ENCODE data around the gene TTC7B. TPM values are rescaled to one million over a fixed set of nuclear protein-coding genes. Genes with fewer than 3 reads are reported as not detected.

Gene TTC7B
- total RNA-seq, 2 experiments from 2014 or later: 5.9 to 6.6 TPM

DNA sequence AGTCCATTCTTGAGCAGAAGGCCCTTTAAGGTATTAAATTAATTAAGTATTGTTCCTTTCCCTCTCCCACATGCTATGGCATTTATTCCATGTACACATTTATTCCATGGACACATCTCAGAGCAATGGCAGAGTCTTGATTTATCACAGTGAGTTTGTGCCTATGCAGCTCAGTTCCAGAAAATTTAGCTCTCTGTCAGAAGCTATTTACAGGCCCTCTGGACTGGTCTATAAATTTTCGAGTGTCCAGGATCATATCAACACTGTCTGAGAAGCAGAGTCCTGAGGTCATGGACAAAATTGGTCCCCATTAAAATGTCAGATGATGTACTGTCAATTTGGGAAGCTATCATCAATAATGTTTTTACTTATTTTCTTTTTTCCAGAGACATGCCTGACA is 65.5 kb downstream of the TTC7B start:
- Mint-ChIP-seq H3K4me1 (no peaks in the 10 kb centered on the region), H3K36me3 (peaks cover 5% of the 10 kb centered on the region), H3K9me3 (peaks cover 6% of the 10 kb centered on the region), H3K4me3 (no peak overlapping the region), H3K27me3 (peaks cover 14% of the 10 kb centered on the region), H3K27ac (no peak overlapping the region)
- ATAC-seq (ENCODE audit: low read depth) (no peak), DNase-seq (no peak)
- POLR2A ChIA-PET: no interaction called here

DNA sequence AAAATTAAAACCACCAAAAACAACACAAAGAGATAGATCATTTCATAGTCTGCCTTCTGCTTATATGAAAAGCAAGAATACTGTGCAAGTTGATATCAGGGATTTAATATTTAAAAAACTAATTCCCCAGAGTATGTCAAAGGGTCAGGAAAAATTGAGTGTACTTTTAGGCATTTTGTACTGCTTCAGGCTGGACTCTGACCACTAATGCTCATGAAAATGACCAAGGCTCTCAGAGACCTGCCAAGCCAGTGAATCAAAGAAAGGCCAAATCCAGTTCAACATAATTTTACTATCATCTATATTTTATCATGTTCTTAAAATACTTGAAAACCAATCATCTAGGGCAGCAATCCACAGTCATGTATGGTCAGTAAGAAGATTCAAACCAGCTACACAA is 66.0 kb downstream of the TTC7B start:
- Mint-ChIP-seq H3K4me3 (no peak overlapping the region), H3K4me1 (no peaks in the 10 kb centered on the region), H3K9me3 (peaks cover 6% of the 10 kb centered on the region), H3K36me3 (peaks cover 5% of the 10 kb centered on the region), H3K27me3 (peaks cover 11% of the 10 kb centered on the region), H3K27ac (no peak overlapping the region)
- POLR2A ChIA-PET: no interaction called here
- ATAC-seq (ENCODE audit: low read depth) (no peak), DNase-seq (no peak)

DNA sequence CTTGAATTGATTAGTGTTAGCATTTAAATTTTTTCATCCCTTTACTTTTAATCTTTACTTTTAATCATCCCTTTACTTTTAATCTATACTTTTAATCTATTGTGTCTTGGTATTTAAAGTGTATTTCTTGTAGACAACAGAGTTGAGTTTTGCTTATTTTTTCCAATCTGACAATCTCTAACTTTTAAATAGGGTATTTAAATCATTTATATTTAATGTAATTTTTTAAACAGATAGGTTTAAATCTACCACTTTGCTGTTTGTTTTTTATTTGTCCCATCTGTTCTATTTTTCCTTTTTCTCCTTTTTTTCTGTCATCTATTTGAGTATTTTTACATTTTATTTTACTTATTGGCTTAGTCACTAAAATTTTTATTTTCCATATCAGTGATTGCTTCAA is 68.3 kb downstream of the TTC7B start:
- Mint-ChIP-seq H3K9me3 (peaks cover 6% of the 10 kb centered on the region), H3K4me1 (no peaks in the 10 kb centered on the region), H3K36me3 (peaks cover 5% of the 10 kb centered on the region), H3K27me3 (peaks cover 7% of the 10 kb centered on the region), H3K27ac (no peak overlapping the region), H3K4me3 (no peak overlapping the region)
- POLR2A ChIA-PET: no interaction called here
- no peak for ATAC-seq (ENCODE audit: low read depth)
- no peak for DNase-seq

DNA sequence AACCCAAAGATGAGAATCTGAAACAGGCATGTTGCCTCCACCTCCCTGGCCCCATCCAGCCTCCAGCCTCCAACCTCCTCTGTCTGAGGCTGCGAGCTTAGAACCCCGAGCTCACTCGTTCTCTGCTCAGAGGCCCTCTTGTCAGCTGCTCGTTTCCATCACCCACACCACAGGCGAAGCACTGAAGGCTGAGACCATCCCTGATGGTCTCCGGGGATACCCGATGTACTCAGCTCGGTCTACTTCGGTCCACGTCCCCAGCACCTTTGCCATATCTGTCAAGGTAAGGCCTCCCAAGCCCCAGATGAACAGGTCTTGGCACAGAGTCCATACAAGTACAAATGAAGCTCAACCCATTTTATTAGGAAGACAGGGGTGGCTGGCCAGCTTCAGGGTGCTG is 72.4 kb downstream of the TTC7B start:
- Mint-ChIP-seq H3K36me3 (no peaks in the 10 kb centered on the region), H3K27me3 (peaks cover 7% of the 10 kb centered on the region), H3K9me3 (no peaks in the 10 kb centered on the region), H3K4me3 (no peak overlapping the region), H3K27ac (no peak overlapping the region), H3K4me1 (no peaks in the 10 kb centered on the region)
- POLR2A ChIA-PET: no interaction called here
- DNase-seq (no peak), ATAC-seq (ENCODE audit: low read depth) (no peak)

DNA sequence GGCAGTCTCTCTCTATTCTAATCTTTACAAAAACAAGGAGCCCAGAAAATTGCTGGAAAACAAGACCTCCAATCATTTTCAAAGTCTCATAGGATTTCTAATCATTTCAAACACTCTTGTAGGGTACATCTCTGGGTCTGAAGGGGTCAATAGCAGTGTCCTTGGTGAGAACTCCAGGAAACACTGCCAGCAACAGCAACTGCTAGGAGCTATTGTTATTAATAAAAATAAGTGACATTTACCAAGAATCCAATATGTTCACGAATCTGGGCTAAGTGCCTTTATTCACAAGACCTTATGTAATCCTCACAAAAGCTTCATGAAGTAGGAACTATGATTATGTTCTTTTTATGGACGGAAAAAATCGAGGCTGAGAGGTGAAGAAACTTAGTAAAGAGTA is 72.8 kb downstream of the TTC7B start:
- Mint-ChIP-seq H3K4me3 (no peak overlapping the region), H3K9me3 (no peaks in the 10 kb centered on the region), H3K36me3 (no peaks in the 10 kb centered on the region), H3K4me1 (no peaks in the 10 kb centered on the region), H3K27ac (no peak overlapping the region), H3K27me3 (peaks cover 7% of the 10 kb centered on the region)
- no peak for ATAC-seq (ENCODE audit: low read depth)
- DNase-seq: no peak
- POLR2A ChIA-PET: no interaction called here

DNA sequence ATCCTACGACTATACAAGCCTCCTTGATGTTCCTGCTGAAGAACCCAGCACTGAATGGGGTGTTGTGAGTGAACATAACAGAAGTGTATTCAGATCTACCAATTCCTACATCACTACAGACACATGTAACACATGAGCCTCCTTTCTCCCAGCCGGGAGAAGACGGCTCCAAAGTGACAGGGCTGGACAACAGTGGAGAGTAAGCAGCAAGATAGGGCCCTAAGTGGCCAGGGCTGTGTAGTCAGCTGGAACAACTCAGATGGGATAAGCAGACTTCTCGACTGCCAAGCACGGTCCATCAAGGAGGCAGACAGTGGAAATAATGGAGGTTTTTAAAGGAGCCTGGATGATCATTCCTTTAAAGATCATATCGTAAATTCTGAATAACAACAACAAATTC is 73.5 kb downstream of the TTC7B start:
- H3K27ac Mint-ChIP-seq: no peak overlapping the region
- peaks cover 6% of the 10 kb centered on the region for H3K27me3 Mint-ChIP-seq

DNA sequence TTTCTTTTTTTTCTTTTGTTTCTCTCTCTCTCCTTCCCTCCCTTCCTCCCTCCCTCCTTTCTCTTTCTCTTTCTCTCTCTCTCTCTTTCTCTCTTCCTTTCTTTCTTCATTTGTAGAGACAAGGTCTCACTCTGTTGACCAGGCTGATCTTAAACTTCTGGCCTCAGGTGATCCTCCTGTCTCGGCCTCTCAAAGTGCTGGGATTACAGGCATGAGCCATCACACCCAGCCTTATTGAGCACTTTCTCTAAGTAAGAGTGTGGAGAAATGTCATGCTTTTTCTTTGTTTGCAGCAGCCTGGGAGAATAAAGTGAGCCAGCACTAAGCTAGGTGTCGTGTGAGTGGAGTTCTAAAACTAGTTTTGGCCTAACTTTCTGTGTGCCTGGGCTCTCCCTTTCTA is 74.0 kb downstream of the TTC7B start:
- H3K27me3 Mint-ChIP-seq: peaks cover 4% of the 10 kb centered on the region
- no peaks in the 10 kb centered on the region for H3K4me1 Mint-ChIP-seq
- no peaks in the 10 kb centered on the region for H3K9me3 Mint-ChIP-seq
- H3K4me3 Mint-ChIP-seq: no peak overlapping the region
- H3K36me3 Mint-ChIP-seq: no peaks in the 10 kb centered on the region
- DNase-seq: no peak
- POLR2A ChIA-PET: no interaction called here
- no peak for ATAC-seq (ENCODE audit: low read depth)
- H3K27ac Mint-ChIP-seq: no peak overlapping the region

More for the DNA sequence above, 73.5 kb downstream of the TTC7B start:
- Mint-ChIP-seq H3K9me3 (no peaks in the 10 kb centered on the region), H3K4me1 (no peaks in the 10 kb centered on the region), H3K4me3 (no peak overlapping the region), H3K36me3 (no peaks in the 10 kb centered on the region)
- ATAC-seq (ENCODE audit: low read depth): no peak
- DNase-seq: no peak
- POLR2A ChIA-PET: no interaction called here

DNA sequence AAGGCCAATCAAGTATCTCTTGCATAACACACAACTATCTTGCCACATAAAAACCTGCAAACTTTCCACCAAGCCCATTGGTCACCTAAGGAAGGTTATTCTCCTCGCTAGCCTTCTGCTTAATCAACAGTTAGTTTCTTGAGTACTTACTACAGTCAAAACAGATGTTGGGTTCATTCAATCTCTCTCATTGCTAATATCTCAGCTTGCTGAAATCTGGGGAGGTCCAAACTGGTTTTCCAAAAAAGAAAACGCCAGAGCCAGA is 74.6 kb downstream of the TTC7B start:
- Mint-ChIP-seq H3K9me3 (no peaks in the 10 kb centered on the region), H3K4me3 (no peak overlapping the region), H3K27ac (no peak overlapping the region), H3K27me3 (peaks cover 4% of the 10 kb centered on the region), H3K4me1 (no peaks in the 10 kb centered on the region), H3K36me3 (no peaks in the 10 kb centered on the region)
- no peak for ATAC-seq (ENCODE audit: low read depth)
- no peak for DNase-seq
- POLR2A ChIA-PET: no interaction called here

DNA sequence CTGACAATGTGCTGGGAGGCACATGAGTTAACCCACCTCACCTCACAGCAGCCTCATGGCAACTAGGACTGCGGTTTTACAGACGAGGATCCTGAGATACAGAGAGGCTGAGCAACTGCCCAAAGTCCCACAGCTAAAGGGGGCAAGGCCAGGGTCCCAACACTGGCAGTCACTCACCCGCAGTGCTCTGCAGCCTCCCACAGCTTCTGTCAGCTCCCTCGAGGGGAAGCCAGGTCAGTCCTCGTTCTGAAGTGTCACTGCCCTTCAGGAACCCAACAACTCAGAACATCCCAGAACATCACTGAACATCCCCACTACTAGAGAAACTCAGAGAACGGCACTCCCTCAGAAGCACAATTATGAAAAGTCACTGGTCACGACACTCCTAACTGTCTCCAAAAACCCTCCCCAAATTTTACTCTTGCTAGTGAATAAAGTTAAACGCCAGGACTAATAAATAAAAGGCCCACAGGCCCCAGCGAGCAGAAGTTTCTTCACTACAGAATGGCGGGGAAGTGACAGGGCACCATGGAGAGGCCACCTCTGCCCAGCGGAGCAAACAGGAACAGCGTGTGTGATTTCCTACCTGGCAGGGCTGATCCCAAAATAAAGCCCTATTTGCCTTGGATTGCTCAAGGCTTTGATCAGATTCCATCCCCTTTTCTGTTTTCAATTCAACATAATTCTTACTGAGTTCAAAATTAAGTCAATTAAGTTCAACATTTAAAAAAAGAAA is 75.1 kb downstream of the TTC7B start:
- Mint-ChIP-seq H3K36me3 (no peaks in the 10 kb centered on the region), H3K9me3 (no peaks in the 10 kb centered on the region), H3K27ac (no peak overlapping the region), H3K4me3 (no peak overlapping the region), H3K4me1 (no peaks in the 10 kb centered on the region), H3K27me3 (peaks cover 4% of the 10 kb centered on the region)
- no peak for DNase-seq
- POLR2A ChIA-PET: no interaction called here
- ATAC-seq (ENCODE audit: low read depth): no peak

DNA sequence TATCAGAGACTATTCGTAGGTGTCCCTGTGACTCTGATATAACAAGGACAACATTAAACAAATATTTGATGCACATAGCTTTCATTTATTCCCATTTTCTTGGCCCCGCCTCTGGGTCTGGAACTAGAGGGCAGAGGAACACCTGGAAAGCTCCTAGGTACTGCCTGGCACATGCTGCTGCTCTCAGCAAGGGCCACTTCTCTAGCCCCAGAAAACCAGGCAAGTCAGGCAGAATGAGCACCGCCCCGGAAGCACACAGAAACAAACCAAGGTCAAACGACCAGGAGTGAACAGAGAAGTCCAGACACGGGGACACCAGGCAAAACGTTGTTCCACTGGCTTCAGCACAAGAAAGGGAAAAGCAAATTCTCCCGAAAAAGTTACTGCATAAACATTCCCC is 76.1 kb downstream of the TTC7B start:
- Mint-ChIP-seq H3K36me3 (no peaks in the 10 kb centered on the region), H3K4me3 (no peak overlapping the region), H3K4me1 (no peaks in the 10 kb centered on the region), H3K27me3 (no peaks in the 10 kb centered on the region), H3K9me3 (no peaks in the 10 kb centered on the region), H3K27ac (no peak overlapping the region)
- POLR2A ChIA-PET: no interaction called here
- ATAC-seq (ENCODE audit: low read depth) (no peak), DNase-seq (no peak)

DNA sequence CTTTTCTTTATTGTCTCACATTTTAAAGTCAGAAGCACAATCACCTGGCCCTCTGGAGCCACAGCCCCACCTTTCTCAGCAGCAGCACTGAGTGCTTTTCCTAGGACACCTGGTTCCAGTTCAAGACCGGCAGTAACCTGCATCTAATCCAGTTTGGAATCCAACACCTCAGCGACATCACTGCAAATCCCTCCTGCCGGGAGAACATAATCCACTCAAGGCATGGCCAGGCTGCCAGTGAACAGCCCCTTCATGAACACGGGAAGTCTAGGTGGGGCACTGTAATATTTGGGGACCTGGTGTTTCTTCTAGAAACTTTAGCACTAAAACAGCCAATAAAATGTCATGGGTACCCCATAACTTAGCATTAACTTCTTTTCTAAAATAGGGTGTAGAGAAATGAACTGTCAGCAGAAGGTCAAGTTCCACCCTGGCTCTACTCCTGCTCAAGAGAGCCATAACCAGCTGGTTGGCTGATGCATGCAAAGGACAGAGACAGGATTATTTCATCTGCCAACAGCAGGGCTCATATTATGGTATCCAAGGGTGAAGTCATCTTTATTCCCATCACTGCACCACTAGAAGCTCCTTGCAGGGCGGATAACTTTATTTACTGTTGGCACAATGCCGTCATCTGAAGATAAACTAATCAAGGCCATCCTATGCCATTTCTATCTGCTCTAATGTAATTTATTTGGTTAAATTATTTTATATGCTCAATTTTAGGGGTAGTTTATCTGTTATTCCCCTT is 76.7 kb downstream of the TTC7B start:
- no peak overlapping the region for H3K27ac Mint-ChIP-seq
- no peaks in the 10 kb centered on the region for H3K36me3 Mint-ChIP-seq
- ATAC-seq (ENCODE audit: low read depth) (no peak), DNase-seq (no peak)
- no peaks in the 10 kb centered on the region for H3K4me1 Mint-ChIP-seq
- H3K9me3 Mint-ChIP-seq: no peaks in the 10 kb centered on the region
- H3K27me3 Mint-ChIP-seq: no peaks in the 10 kb centered on the region
- H3K4me3 Mint-ChIP-seq: no peak overlapping the region
- POLR2A ChIA-PET: no interaction called here

DNA sequence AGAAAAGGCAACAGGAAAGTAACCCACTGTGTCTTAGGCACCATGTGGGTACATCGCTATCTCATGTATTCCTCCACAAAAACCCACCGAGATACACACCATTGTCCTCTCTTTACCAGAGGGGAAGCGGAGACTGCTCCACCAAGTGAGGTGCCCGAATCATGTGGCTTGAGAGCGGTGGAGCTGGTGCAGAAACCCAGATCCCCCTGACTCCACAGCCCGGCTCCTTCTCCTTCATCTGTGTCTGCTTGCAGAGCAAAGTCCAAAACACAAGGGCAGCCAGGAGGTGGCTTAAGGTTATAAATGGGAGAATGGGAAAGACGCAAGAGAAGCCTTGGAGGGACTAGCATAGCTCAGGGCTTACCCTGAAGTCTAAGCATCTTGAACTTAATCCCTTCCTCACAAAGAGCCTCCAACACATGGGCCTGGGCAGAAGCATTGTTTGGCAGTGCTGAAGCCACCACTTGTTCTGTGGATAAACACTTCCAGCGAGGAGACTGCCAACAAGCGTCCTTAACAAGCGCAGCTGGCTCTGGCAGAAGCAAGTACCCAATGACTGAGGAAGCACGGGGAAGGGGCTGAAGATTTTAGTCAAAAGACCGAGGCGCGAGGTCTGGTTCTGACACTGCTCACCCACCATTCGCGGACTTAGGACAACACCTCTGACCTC is 83.0 kb downstream of the TTC7B start:
- no peaks in the 10 kb centered on the region for H3K4me1 Mint-ChIP-seq
- H3K4me3 Mint-ChIP-seq: no peak overlapping the region
- no peak overlapping the region for H3K27ac Mint-ChIP-seq
- DNase-seq (no peak), ATAC-seq (ENCODE audit: low read depth) (no peak)
- H3K36me3 Mint-ChIP-seq: no peaks in the 10 kb centered on the region
- POLR2A ChIA-PET: no interaction called here
- no peaks in the 10 kb centered on the region for H3K9me3 Mint-ChIP-seq
- peaks cover 6% of the 10 kb centered on the region for H3K27me3 Mint-ChIP-seq

DNA sequence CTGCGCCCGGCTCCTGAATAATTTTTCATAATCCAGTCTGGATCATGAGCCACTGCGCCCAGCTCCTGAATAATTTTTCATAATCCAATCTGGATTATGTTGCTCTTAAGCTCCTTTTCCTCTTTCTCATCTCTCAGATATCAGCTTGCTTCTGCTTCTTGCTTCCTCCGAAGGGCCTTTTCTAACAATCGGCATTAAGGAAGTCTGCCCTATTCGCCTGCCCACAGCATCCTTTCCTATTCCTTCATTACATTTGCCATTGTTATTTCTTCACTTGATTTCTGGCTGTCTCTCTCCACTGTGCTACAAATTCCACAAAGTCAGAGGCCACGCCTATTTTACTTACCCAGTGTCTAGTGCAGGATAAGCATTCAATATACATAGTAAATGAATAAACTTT is 83.5 kb downstream of the TTC7B start:
- POLR2A ChIA-PET: no interaction called here
- no peak overlapping the region for H3K4me3 Mint-ChIP-seq
- no peak overlapping the region for H3K27ac Mint-ChIP-seq
- no peaks in the 10 kb centered on the region for H3K36me3 Mint-ChIP-seq
- ATAC-seq (ENCODE audit: low read depth) (no peak), DNase-seq (no peak)
- no peaks in the 10 kb centered on the region for H3K9me3 Mint-ChIP-seq
- peaks cover 6% of the 10 kb centered on the region for H3K27me3 Mint-ChIP-seq
- H3K4me1 Mint-ChIP-seq: no peaks in the 10 kb centered on the region

DNA sequence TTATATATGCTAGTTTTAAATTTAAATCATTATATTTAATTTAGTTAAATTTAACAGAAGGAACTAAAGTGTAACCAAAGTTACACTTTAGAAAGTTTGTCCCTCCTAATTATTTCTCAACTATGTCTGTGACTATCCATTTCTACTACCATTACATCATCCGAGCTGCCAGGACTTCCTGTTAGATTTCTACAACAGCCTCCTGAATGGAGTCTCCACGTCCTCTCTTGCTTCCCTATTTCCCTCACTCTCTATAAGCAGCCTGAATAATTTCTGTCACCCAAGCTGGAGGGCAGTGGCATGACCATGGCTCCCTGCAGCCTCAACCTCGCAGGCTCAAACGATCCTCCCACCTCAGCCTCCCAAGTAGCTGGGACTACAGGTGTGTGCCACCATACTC is 84.1 kb downstream of the TTC7B start:
- H3K4me1 Mint-ChIP-seq: no peaks in the 10 kb centered on the region
- no peak overlapping the region for H3K4me3 Mint-ChIP-seq
- H3K9me3 Mint-ChIP-seq: no peaks in the 10 kb centered on the region
- peaks cover 6% of the 10 kb centered on the region for H3K27me3 Mint-ChIP-seq
- POLR2A ChIA-PET: no interaction called here
- DNase-seq: no peak
- no peak for ATAC-seq (ENCODE audit: low read depth)
- H3K27ac Mint-ChIP-seq: peak overlapping the region; percentile 41
- no peaks in the 10 kb centered on the region for H3K36me3 Mint-ChIP-seq
